ENCODE measurements around the gene TGFB3.
A peak's percentile ranks its signal among the peaks of the same experiment; 100 is the strongest.

TGFB3 gene

DNA sequence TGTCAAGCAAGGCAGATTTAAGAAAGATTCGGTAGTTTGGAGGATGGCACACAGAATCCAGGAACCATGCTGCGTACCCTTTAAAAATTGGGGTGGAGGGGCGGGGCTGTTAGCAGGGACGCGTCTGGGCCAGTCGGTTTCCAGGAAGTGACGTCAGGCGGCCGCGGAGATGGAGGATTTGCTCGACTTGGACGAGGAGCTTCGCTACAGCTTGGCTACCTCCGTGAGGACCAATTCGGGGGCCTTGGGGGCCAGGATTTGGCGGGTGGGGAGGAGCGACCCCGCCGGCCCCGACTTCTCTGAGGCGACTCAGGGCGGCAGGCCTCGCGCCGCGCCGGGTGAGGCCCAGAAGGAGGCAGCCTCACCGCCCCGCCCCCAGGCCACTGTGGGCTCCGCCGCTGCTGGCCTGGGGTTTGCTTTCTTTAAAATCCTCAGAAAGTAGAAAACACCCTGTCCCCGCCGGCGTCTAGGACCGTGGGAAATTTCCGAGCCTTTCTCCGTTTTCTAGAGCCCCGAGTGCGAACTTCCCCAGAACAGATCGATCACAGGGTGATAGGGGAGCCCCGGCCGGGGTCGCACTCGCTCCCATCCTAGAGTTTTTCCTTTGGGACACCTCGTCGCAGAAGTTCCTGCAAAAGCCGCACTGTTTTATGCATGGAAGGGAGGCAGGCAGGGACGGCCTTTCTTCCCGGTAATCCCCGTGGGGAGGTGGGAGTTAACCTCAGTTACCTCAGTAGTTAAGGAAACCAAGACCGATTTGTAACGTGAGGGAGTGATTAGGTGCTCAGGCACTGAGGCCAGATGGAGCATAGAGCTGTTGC, 4.0 kb upstream of the TGFB3 start, which contains the start of gene IFT43:
Gene IFT43 (plus strand): TSS at position 146 of the 821 bp plus-strand sequence. CDS start 24 bp downstream, at position 170.
- DNase-seq: peak; percentile 92

DNA sequence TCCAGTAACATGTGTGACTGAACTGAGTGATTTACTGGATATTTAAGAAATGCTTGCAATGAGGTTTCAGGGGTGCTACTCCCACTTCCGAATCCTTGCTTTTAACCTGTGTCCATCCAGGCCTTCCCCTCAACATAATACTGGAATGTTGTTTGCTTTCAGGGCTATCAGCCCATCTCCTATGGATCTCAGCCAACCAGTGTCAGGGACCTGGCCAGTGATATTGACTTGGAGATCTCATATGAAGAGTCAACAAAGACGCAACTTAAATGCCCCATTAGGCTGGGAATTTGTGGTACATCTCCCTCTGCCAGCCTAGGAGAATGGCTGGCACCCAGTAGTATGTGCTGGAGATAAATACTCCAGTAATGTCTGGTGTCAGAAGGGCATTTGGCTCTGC, 2.9 kb upstream of the TGFB3 start:
- no peak for DNase-seq

DNA sequence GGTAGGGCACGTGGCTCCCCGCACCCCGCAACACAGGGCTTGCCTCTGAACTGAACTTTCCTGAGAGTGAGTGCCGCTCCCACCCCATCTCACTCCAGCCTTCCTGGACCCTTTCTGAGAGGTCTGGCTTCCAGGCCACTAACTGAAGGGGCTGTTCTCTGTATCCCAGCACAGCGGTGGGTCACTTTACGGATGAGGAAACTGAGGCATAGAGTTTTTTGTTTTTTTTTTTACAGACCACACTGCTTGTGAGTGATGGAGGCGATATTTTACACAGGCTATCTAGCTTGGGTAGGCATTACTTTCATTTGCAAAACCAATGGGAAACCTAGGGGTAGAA, 1.2 kb upstream of the TGFB3 start:
- DNase-seq: no peak

DNA sequence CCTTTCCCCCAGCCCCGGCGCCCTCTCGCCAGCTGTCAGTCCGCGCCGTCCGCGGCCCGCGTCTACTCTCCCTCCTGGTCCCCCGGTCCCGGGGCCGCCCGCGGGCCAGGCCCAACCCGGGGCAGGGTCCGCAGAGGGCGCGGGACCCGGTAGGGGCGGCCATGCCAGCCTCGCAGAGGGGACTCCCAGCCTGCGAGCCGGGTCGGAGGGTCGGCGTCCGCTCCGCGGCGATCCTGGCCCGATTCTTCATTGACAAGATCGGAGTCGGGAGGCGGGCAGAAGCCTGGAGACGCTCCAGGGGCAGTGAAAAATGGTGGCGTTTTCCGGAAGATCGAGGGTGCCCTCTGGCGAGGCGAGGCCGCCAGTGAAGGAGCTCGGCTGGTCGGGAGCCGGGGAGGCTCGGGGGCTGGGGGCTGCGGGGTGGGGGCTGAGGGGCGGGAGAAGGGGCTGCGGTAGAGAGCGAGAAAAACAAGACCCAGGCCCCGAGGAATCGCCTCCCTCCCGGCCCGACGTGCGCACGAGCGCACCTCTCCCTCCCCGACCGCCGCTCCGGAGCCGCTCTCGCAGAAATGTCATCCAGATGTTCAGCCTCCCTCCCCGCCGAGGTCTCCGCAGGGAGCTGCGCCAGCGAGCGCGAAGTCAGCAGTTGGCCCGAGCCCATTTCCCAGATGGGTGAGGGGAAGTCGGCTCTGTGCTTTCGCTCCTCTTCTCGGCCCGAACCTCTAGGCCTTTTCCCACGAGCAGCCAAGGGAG, 647 bp upstream of the TGFB3 start:
- peak; percentile 79 for DNase-seq

DNA sequence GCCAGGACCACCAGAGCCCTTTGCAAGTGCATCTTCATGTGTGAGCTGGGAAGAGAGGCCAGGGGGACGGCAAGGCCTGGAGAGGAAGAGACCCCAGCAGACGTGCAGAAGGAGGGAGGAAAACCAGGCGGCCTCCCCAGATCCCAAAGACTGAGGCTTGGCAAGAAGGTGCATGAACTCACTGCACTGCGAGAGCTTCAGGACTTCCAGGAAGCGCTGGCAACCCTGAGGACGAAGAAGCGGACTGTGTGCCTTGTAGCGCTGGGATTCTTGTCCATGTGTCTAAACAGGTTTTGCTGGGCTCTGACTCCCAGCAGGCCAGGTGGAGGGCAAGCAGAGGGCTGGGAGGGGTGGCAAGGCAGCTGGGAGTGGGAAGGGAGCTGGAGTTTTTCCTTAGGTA, 939 bp downstream of the TGFB3 start:
- no peak for DNase-seq

DNA sequence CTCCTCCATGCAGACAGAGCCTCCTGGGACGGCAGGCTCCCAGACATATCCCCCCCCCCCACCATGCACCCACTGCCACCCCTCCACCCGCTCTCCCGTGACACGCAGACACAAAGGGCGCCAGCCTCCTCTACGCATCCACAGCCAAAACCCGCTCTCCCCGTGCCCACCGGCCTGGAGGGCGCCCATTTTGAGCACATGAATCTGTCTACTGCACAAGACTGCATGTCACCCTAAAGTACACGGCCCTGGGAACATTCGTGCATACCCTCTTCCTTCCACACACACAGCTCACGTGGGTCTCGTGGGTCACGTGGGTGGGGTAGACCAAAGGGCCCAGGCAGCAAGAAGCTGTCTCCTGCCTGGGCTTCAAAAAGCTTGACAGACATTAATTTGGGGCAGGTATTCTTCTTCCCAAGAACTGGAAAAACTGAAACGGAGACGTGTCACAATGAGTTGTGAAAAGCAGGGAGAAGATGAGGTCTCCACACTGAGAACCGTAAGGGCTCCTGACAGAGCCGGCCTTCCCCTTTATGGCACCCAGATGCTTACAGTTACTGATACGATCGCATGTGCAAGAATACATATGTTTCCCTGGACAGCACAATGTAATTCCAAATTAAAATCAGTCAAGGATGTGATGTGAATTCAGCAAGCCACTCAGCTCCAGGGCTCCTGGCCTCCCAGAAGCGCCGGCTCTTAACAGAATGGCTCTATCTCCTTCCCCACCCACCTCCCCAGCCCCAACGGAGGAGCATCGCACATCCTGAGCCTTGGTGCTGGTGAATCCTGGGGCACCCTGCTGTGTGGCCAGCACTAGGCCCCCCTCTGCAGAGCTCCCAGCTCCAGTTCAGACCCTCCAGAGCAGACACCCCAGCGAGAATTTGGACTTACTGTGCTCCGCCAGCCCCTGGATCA, 1.9 kb downstream of the TGFB3 start:
- DNase-seq: no peak

DNA sequence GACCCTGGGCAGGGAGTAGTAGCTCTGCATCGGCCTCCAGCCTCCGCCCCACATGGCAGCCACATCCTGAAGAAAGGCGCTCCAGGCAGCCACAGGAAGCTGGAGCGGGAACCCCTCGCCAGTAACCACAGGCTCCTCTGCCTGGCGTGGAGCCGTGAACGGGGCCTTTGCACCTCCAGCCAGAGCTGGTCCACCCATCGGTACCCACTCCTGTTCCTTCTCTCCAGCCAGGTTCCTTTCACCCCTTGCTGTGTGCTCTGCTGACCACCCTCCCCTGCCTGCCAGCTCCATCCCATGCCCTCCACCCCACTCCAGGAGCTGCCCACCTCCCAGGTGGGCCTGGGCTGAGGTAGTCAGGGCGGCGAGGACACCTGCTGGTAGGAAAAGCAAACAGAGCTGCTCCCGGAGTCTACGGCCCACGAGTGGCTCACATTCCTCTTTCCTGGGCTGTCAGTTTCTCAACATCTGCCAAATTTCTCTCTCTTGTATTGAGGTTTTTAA, 2.7 kb downstream of the TGFB3 start:
- peak; percentile 25 for DNase-seq

DNA sequence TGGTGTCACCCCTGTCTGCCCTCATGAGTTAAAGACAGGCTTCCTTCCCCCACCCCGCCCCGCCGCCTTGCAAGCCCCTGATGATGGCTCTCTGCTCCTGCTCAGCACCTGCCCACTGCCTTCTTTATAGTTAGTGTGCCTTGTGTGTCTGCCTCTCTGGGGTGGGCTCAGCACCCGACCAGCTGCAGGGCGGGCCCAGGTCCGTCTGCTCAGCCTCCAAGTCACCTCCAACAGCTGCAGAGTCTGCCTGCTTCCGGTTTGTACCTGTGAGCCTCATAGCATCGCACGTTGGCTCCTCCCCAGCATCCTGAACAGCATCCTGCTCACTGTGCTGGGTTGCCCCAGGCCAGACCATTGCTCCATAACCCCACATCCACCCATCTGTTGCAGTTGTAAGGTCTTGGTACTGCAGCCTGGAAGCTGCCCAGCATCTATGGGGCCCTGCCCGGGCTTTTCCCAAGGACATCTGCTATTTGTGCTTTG, 3.5 kb downstream of the TGFB3 start:
- DNase-seq: no peak

DNA sequence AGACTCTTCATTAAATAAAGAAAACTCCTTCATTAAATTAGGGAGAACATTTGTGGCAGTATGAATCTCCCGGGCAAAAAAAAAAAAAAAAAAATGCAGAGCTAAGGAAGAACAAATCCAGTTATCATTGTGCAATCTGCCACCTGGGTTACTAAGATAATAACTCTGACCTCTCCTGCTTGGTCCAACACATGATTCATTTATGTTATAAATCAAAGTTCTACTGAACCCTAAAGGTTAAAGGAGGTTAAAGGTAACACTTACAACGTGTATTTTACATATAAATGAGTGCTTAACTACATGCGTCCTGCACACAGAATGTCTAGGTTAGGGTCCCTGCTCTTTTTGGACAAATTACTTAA, 4.2 kb downstream of the TGFB3 start:
- DNase-seq: no peak

DNA sequence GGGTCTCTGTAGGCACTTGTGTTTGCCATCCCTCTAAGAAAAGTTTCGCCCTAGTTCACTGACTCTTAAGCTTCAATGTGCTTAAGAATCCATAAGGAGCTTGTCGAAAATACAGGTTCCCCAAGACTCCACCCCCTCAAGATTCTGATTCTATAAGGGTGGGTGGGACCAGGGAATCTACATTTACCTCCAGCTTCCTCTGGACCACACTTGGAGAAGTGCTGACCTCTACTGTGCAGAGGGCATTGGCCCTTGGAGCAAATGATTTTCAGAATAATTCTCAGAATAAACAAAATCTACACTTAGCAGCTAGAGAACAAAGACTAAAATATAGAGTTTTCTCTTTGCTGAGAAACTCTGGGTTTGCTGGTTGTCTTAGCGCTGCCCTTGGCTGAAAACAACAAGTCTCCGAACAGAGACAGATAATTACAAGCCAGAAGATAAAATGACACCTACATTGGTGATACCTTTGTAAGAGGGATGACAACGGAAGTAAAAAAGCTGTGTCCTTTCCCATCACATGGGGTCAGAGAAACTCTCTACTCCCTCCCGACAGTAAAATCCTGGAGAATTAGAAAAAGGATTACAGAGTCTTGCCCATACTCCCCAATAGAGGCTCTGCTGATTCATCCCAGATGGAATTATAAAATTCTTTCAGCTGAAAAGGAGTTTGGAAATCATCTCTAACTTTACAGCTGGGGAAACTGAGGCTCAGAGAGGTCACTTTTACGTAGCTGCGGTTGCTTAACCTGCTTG, 4.8 kb downstream of the TGFB3 start:
- no peak for DNase-seq

DNA sequence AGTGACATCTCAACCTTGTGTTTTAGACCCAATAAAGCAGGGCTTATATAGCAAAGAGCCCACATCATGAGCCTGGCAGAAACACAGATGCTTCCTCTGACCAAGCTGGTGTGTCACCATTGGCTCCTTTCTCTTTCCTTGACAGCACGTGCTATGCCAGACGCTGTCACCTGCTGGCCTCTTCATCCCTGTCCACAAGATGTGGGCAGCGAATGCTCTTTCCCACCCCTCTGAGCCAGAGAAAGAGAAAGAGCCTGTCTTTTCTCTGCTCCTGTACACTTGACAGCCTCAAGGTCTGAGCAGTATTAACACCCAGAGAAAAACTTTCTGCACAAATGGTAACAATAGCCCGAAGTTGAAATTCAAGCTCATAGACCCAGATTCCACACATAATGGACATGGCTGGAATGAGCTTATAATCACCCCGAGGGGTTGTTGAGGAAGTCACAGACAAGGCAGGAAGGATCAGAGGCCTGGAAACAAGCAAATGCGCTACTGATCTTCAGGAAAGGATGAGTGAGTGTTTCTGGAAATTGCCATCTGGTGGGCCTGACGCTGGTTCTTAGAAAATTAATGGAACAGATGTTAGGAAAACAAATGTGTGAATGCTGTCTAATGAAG, 8.9 kb downstream of the TGFB3 start:
- no peak for DNase-seq

DNA sequence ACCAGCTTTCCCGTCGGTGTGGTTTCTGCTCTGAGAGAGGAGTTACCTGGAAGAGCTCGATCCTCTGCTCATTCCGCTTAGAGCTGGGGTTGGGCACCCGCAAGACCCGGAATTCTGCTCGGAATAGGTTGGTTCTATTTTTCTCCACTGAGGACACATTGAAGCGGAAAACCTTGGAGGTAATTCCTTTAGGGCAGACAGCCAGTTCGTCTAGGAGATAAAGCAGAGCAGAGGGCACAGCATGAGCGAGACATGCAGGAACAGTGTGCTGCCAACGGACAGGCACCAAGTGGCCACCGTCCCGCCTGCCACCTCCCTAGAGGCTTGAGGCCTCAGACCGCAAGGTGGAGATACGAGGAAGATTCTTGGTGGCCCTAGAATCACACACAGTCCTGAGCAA, 10.3 kb downstream of the TGFB3 start:
- no peak for DNase-seq

DNA sequence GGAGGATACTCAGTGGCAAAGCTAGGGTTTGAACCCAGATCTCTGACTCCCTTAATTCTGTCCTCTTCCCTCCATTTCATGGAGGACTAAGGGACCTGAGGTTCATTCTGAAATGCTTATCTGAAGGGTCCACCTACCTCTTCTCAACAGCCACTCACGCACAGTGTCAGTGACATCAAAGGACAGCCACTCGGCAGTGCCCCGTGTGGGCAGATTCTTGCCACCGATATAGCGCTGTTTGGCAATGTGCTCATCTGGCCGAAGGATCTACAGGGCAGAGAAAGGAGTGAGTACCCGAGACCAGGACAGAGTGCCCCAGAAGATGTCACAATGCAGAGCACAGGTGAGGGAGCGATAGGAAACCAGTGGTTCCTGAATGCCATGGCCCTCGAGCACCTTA, 10.8 kb downstream of the TGFB3 start:
- no peak for DNase-seq

DNA sequence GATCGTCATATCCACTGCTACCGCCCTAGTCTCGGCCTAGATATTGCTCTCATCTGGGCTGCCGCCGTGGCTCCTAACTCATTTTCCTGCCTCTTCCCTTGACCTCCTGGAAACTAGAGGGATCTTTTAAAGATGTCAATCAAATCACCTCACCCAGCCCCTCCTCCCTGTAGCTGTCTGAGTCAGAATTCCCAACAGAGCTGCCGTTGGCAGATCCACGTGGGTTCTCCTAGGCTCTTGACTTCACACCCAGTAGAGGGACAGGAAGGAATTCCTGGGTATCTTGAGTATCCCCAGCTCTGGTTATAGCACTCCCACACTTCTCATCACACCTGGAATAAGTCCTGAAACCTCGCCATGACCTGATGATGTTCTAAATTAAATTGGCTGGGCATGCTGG, 11.9 kb downstream of the TGFB3 start:
- DNase-seq: no peak

DNA sequence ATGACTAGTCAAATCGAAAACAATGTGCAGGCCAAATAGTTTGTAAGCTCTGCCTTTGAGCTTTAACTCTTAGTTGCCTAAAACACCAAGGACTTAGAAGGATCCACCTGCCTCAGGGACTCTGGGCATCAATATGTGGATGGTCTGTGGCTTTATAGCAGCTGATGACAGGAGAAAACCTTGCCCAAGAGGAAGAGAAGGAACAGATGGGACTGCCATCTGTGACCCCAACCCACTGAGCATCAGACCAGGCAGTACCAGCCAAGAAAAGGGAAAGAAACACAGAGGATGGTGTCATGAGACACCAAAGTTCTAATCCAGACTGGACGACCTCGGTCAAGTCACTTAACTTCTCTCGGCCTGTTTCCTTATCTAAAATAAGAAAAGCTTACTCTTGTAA, 12.7 kb downstream of the TGFB3 start:
- no peak for DNase-seq

DNA sequence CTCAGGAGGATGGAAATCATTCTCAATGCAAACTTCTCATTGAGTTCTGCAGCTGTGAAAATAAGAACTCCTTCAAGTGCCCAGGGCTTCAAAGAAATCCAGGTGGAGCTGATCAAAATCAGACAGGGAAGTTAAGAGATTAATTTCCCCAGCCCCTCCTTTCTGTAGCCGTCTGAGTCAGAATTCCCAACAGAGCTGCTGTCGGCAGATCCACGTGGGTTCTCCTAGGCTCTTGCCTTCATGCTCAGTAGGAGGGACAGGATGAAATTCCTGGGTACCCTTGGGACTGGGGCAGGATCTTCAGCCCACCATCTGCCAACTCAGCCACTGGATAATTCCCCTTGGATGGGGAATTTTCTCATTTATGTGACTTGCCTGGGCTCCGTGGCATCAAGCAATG, 13.3 kb downstream of the TGFB3 start:
- DNase-seq: no peak

DNA sequence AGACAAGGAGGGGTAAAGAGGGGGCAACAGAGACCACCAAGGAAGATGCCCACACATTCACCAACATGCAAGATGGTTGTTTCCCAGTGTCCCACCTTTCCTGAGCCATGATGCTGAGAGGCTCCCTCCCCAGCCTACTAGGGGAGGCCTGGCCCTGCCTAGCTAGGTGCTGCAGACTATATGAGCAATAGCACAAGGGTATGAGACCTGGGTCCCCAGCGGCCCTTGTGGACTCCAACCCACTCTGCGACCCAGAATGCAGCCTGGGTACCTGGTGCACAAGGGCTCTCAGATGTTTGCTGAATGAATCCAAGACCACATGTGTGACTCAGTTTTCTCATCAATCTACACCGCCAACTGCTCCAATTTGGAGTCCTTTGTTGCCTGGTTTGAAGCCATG, 13.9 kb downstream of the TGFB3 start:
- DNase-seq: no peak

DNA sequence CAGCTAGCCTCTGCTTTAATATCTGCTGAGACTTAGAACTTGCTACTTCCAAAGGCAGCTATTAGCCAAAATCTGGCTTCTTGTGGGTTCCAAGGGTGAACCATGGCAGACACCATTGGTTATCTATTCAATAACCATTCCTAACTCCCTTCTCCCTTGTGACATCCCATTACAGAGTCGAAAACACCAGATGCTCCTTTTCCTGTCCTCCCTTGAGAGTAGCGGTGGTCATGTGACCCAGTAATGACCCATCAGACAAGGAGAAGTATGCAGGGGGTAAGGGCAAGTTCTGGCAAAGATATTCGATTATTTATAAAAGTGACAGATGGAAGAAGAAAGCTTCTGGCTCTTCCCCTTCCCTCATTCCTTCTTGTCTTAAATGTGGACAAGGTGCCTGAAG, 20.1 kb downstream of the TGFB3 start:
- no peak for DNase-seq

DNA sequence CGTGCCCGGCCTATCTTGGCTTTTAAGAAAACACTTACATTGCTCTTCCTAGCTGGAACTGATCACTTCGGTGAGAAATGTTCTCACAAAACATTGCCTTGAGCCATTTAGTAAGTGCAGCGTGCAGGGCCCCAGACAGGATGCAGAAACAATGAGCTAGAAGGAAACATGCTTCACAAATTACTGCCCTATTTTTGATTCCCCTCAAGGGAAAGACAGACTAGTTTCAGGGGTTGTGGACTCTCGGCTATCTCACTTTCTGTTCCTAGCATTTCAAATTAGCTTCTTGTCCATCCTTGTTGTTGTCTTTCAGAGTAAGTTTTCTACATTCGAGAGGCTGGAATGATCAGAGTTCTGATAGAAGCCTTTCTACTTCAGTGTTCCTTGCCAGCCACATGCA, 21.6 kb downstream of the TGFB3 start:
- DNase-seq: no peak

DNA sequence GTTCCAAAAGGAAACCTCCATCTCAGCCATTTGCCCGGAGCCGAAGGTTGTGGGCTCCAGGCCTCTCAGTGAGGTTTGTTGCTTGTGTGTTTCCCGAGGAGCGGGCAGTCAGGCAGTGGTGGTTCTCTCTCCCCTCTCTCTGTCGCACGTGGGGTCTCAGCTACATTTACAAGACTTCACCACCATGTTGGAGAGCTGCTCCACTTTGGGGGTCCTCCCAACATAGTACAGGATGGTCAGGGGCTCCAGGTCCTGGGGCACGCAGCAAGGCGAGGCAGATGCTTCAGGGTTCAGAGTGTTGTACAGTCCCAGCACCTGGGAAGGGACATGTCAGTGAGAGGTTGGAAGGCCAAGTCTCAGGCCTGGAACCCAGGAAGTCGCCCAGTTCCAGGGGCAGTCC, 22.8 kb downstream of the TGFB3 start:
- DNase-seq: no peak

DNA sequence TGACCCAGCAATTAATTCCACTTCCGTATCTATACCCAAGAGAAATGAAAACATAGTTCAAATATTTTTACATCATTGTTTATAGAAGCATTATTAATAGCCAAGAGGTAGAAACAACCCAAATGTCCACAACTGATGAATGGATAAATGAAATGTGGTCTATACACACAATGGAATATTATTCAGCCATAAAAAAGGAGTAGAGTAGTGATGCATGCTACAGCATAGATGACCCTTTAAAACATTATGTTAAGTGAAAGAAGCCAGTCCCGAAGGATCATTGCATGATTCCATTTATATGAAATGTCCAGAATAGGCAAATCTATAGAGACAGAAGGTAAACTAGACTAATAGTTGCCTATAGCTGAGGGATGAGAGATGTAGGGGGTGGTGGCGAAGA, 29.3 kb downstream of the TGFB3 start:
- no peak for DNase-seq

DNA sequence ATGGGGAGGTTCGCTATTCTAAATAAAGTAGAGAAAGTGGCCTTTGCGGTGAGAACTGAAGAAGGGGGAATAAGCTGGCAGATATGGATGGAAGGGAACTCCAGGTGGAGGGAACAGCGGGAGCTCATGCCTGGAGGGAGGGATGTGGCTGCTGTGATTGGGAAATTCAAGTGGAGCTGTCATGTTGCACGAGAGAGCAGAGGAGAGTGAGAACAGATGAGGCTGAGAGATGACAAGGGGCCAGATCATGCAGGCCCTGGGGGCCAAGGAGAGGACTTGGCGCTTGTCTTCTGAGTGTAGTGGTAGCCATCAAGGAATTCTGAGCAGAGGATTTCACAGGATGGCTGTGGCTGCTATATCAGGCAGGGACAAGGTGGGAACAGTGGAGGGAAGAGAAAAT, 35.0 kb downstream of the TGFB3 start:
- no peak for DNase-seq
